Measurements from ENCODE around the gene CASP14.

CASP14 gene

DNA sequence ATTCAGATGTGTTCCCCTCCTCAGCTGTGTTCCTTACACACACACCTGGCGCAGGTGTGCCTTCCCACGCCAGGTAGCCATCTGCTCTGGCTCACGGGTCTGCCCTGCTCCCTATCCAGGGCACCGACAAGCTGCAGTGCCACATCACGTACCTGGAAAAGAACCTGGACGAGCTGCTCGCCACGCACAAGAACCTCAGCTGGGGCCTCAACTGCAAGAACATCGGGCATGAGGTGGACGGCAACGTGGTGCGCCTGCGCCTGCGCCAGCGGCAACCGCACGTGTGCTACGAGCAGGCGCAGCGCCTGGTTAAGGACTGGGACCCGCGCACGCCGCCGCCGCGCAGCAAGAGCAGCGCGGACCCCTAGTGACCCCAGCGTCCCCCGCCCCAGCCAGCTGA is 26.5 kb upstream of the CASP14 start (continued):
- TF ChIP-seq, protein P1, sequence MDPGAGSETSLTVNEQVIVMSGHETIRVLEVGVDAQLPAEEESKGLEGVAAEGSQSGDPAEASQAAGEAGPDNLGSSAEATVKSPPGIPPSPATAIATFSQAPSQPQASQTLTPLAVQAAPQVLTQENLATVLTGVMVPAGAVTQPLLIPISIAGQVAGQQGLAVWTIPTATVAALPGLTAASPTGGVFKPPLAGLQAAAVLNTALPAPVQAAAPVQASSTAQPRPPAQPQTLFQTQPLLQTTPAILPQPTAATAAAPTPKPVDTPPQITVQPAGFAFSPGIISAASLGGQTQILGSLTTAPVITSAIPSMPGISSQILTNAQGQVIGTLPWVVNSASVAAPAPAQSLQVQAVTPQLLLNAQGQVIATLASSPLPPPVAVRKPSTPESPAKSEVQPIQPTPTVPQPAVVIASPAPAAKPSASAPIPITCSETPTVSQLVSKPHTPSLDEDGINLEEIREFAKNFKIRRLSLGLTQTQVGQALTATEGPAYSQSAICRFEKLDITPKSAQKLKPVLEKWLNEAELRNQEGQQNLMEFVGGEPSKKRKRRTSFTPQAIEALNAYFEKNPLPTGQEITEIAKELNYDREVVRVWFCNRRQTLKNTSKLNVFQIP (CRISPR knock-in tag; IDR thresholded peaks at IDR 0.05; ENCODE audit: borderline replicate concordance, low read depth), result no peak
- TF ChIP-seq CSDC2 (CRISPR knock-in tag; IDR thresholded peaks at IDR 0.05) (no peak), ZFP30 (CRISPR knock-in tag; IDR thresholded peaks at IDR 0.05) (no peak), PPARA (CRISPR knock-in tag; IDR thresholded peaks at IDR 0.05; ENCODE audit: borderline replicate concordance) (no peak), ARNTL (CRISPR knock-in tag; IDR thresholded peaks at IDR 0.05; ENCODE audit: borderline replicate concordance, low read depth) (no peak)
- TF ChIP-seq, protein P2, sequence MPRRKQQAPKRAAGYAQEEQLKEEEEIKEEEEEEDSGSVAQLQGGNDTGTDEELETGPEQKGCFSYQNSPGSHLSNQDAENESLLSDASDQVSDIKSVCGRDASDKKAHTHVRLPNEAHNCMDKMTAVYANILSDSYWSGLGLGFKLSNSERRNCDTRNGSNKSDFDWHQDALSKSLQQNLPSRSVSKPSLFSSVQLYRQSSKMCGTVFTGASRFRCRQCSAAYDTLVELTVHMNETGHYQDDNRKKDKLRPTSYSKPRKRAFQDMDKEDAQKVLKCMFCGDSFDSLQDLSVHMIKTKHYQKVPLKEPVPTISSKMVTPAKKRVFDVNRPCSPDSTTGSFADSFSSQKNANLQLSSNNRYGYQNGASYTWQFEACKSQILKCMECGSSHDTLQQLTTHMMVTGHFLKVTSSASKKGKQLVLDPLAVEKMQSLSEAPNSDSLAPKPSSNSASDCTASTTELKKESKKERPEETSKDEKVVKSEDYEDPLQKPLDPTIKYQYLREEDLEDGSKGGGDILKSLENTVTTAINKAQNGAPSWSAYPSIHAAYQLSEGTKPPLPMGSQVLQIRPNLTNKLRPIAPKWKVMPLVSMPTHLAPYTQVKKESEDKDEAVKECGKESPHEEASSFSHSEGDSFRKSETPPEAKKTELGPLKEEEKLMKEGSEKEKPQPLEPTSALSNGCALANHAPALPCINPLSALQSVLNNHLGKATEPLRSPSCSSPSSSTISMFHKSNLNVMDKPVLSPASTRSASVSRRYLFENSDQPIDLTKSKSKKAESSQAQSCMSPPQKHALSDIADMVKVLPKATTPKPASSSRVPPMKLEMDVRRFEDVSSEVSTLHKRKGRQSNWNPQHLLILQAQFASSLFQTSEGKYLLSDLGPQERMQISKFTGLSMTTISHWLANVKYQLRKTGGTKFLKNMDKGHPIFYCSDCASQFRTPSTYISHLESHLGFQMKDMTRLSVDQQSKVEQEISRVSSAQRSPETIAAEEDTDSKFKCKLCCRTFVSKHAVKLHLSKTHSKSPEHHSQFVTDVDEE (CRISPR knock-in tag; IDR thresholded peaks at IDR 0.05), result no peak

DNA sequence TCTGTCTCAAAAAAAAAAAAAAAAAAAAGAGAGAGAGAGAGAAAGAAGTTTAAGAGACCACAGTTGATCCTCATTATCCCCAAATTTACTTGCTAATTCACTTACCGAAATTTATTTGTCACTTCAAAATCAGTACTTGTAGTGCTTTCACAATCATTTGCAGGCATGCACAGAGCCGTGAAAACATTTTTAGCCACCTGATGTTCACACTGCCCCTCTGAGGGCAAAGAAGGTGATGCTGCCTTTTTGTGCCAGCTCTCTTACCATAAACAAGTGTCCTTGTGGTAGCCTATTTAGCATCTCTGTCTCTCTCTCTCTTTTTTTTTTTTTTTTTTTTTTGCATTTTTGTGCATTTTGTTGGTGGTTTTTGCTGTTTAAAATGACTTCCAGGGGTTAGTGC is 24.1 kb upstream of the CASP14 start:
- peak; percentile 75 for ATAC-seq
- TF ChIP-seq GLIS3 (CRISPR knock-in tag; IDR thresholded peaks at IDR 0.05), result no peak
- TF ChIP-seq TCF4 (CRISPR knock-in tag; IDR thresholded peaks at IDR 0.05; ENCODE audit: borderline replicate concordance), result no peak
- no peak for TF ChIP-seq SNAI2 (CRISPR knock-in tag; IDR thresholded peaks at IDR 0.05)
- no peak for TF ChIP-seq ZC3H10 (CRISPR knock-in tag; IDR thresholded peaks at IDR 0.05)
- no peak for TF ChIP-seq ZNF8 (CRISPR knock-in tag; IDR thresholded peaks at IDR 0.05)

DNA sequence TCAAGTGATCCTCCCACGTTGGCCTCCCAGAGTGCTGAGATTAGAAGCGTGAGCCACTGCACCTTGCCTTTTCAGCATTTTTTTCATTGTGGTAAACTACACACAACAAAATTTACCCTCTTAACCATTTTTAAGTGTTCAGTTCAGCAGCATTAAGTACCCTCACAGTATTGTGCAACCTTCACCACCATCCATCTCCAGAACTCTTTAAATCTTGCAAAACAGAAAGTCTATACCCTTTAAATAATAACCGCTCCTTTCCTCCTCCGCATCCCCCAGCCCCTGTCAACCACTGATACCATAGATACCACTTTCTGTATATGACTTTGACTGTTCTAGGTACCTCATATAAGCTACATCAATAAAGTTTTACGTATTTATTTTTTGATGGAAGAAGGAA is 20.8 kb upstream of the CASP14 start:
- no peak for ATAC-seq
- no peak for TF ChIP-seq SNAI2 (CRISPR knock-in tag; IDR thresholded peaks at IDR 0.05)
- TF ChIP-seq, protein P3, sequence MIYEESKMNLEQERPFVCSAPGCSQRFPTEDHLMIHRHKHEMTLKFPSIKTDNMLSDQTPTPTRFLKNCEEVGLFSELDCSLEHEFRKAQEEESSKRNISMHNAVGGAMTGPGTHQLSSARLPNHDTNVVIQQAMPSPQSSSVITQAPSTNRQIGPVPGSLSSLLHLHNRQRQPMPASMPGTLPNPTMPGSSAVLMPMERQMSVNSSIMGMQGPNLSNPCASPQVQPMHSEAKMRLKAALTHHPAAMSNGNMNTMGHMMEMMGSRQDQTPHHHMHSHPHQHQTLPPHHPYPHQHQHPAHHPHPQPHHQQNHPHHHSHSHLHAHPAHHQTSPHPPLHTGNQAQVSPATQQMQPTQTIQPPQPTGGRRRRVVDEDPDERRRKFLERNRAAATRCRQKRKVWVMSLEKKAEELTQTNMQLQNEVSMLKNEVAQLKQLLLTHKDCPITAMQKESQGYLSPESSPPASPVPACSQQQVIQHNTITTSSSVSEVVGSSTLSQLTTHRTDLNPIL (CRISPR knock-in tag; IDR thresholded peaks at IDR 0.05; ENCODE audit: low read depth), result no peak
- TF ChIP-seq TCF4 (CRISPR knock-in tag; IDR thresholded peaks at IDR 0.05; ENCODE audit: borderline replicate concordance), result no peak
- TF ChIP-seq, protein P4, sequence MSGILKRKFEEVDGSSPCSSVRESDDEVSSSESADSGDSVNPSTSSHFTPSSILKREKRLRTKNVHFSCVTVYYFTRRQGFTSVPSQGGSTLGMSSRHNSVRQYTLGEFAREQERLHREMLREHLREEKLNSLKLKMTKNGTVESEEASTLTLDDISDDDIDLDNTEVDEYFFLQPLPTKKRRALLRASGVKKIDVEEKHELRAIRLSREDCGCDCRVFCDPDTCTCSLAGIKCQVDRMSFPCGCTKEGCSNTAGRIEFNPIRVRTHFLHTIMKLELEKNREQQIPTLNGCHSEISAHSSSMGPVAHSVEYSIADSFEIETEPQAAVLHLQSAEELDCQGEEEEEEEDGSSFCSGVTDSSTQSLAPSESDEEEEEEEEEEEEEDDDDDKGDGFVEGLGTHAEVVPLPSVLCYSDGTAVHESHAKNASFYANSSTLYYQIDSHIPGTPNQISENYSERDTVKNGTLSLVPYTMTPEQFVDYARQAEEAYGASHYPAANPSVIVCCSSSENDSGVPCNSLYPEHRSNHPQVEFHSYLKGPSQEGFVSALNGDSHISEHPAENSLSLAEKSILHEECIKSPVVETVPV (CRISPR knock-in tag; IDR thresholded peaks at IDR 0.05), result no peak
- no peak for TF ChIP-seq CSDC2 (CRISPR knock-in tag; IDR thresholded peaks at IDR 0.05)
- no peak for TF ChIP-seq PPARA (CRISPR knock-in tag; IDR thresholded peaks at IDR 0.05; ENCODE audit: borderline replicate concordance)
- TF ChIP-seq, protein P1 (CRISPR knock-in tag; IDR thresholded peaks at IDR 0.05; ENCODE audit: borderline replicate concordance, low read depth), result no peak
- TF ChIP-seq, protein P2 (CRISPR knock-in tag; IDR thresholded peaks at IDR 0.05), result no peak
- no peak for TF ChIP-seq GLIS3 (CRISPR knock-in tag; IDR thresholded peaks at IDR 0.05)

DNA sequence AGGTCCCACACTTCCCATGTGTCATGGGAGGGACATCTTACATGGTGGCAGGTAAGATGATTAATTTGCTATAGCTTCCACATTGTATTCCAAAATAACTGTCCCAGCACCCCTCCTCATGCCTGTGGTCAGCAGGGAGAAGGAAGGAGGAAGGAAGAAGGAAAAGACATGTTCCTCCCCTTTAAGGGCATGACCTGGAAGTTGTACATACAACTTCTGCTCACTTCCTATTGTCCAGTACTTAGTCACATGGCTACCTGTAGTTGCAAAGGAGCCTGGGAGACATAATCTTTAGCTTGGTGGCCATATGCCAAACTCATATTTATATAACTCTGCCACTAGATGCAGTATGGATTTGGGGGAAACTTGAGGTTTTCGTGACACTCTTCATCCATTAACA is 17.6 kb upstream of the CASP14 start:
- no peak for ATAC-seq
- TF ChIP-seq ZNF70 (CRISPR knock-in tag; IDR thresholded peaks at IDR 0.05) (no peak), ZFP3 (CRISPR knock-in tag; IDR thresholded peaks at IDR 0.05) (no peak), ESRRG (CRISPR knock-in tag; IDR thresholded peaks at IDR 0.05) (no peak), PPARA (CRISPR knock-in tag; IDR thresholded peaks at IDR 0.05; ENCODE audit: borderline replicate concordance) (no peak)
- TF ChIP-seq, protein P2 (CRISPR knock-in tag; IDR thresholded peaks at IDR 0.05), result no peak
- TF ChIP-seq, protein P5, sequence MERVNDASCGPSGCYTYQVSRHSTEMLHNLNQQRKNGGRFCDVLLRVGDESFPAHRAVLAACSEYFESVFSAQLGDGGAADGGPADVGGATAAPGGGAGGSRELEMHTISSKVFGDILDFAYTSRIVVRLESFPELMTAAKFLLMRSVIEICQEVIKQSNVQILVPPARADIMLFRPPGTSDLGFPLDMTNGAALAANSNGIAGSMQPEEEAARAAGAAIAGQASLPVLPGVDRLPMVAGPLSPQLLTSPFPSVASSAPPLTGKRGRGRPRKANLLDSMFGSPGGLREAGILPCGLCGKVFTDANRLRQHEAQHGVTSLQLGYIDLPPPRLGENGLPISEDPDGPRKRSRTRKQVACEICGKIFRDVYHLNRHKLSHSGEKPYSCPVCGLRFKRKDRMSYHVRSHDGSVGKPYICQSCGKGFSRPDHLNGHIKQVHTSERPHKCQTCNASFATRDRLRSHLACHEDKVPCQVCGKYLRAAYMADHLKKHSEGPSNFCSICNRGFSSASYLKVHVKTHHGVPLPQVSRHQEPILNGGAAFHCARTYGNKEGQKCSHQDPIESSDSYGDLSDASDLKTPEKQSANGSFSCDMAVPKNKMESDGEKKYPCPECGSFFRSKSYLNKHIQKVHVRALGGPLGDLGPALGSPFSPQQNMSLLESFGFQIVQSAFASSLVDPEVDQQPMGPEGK (CRISPR knock-in tag; IDR thresholded peaks at IDR 0.05; ENCODE audit: borderline replicate concordance), result no peak

Data from SK-N-SH treated with all-trans-retinoic acid at 6 μM for 48 hours (cell line).